BLaER1 (cell line): ENCODE measurements around the gene TGFBR1.

Experiments used
- H3K27ac ChIP-seq: shearing (Covaris generic); formaldehyde crosslinking; 2 replicates; pipeline ENCODE4 v1.8.1; 2022
- H3K27me3 ChIP-seq: shearing (Covaris generic); formaldehyde crosslinking; 2 replicates; pipeline ENCODE4 v1.8.1; 2022
- H3K36me3 ChIP-seq: shearing (Covaris generic); formaldehyde crosslinking; 2 replicates; pipeline ENCODE4 v1.8.1; 2022
- H3K4me1 ChIP-seq: shearing (Covaris generic); formaldehyde crosslinking; 2 replicates; pipeline ENCODE4 v1.8.1; 2022
- H3K4me2 ChIP-seq: shearing (Covaris generic); formaldehyde crosslinking; 2 replicates; pipeline ENCODE4 v1.8.1; 2022
- H3K4me3 ChIP-seq: shearing (Covaris generic); formaldehyde crosslinking; 2 replicates; pipeline ENCODE4 v1.8.1; 2022
- H3K9ac ChIP-seq: shearing (Covaris generic); formaldehyde crosslinking; 2 replicates; pipeline ENCODE4 v1.8.1; 2022
- H3K9me3 ChIP-seq: shearing (Covaris generic); formaldehyde crosslinking; 2 replicates; pipeline ENCODE4 v1.8.1; 2022
- H4K20me1 ChIP-seq: shearing (Covaris generic); formaldehyde crosslinking; 2 replicates; pipeline ENCODE4 v1.8.1; 2022
- Cebpa-rat ChIP-seq: shearing (Covaris generic); IDR thresholded peaks from 2 replicates; pipeline ENCODE4 v1.8.1; 2022

Gene TGFBR1

GRCh38 chr9:99129091-99129490 lies 24.2 kb downstream of the TGFBR1 start:
- peaks cover 23% of the 10 kb centered on the region for H3K4me1 ChIP-seq
- TF ChIP-seq Cebpa-rat: no peak
- H4K20me1 ChIP-seq: peaks cover 36% of the 10 kb centered on the region; the same call in 1 of the 2 replicates
- no peaks in the 10 kb centered on the region for H3K27me3 ChIP-seq
- no peak overlapping the region for H3K4me2 ChIP-seq
- no peak overlapping the region for H3K9ac ChIP-seq
- H3K4me3 ChIP-seq: no peak overlapping the region
- H3K36me3 ChIP-seq: no peaks in the 10 kb centered on the region
- H3K9me3 ChIP-seq: no peaks in the 10 kb centered on the region
- H3K27ac ChIP-seq: no peak overlapping the region

GRCh38 chr9:99130069-99130468 lies 25.2 kb downstream of the TGFBR1 start:
- no peaks in the 10 kb centered on the region for H3K27me3 ChIP-seq
- H3K4me2 ChIP-seq: peak overlapping the region; percentile 50
- peaks cover 34% of the 10 kb centered on the region; the same call in 1 of the 2 replicates for H4K20me1 ChIP-seq
- H3K4me1 ChIP-seq: peaks cover 32% of the 10 kb centered on the region
- no peaks in the 10 kb centered on the region for H3K36me3 ChIP-seq
- no peak overlapping the region for H3K27ac ChIP-seq
- H3K4me3 ChIP-seq: no peak overlapping the region
- no peak for TF ChIP-seq Cebpa-rat
- H3K9ac ChIP-seq: no peak overlapping the region
- no peaks in the 10 kb centered on the region for H3K9me3 ChIP-seq

GRCh38 chr9:99133145-99133544 lies 28.2 kb downstream of the TGFBR1 start:
- Histone ChIP-seq H3K9me3 (no peaks in the 10 kb centered on the region), H4K20me1 (peaks cover 19% of the 10 kb centered on the region; the same call in 1 of the 2 replicates), H3K4me1 (peaks cover 56% of the 10 kb centered on the region), H3K4me3 (no peak overlapping the region), H3K27ac (no peak overlapping the region), H3K27me3 (no peaks in the 10 kb centered on the region), H3K36me3 (no peaks in the 10 kb centered on the region), H3K9ac (no peak overlapping the region), H3K4me2 (no peak overlapping the region)
- no peak for TF ChIP-seq Cebpa-rat

GRCh38 chr9:99134893-99135341 lies 30.0 kb downstream of the TGFBR1 start:
- no peak overlapping the region for H3K4me3 ChIP-seq
- H3K27ac ChIP-seq: no peak overlapping the region
- H3K9ac ChIP-seq: no peak overlapping the region
- peaks cover 8% of the 10 kb centered on the region; the same call in 1 of the 2 replicates for H4K20me1 ChIP-seq
- no peak for TF ChIP-seq Cebpa-rat
- peaks cover 51% of the 10 kb centered on the region for H3K4me1 ChIP-seq
- H3K9me3 ChIP-seq: no peaks in the 10 kb centered on the region
- H3K36me3 ChIP-seq: peaks cover 5% of the 10 kb centered on the region; the same call in 1 of the 2 replicates
- peak overlapping the region; percentile 62 for H3K4me2 ChIP-seq
- H3K27me3 ChIP-seq: no peaks in the 10 kb centered on the region

- no peak for TF ChIP-seq Cebpa-rat
- Histone ChIP-seq H3K4me3 (no peak overlapping the region), H3K9me3 (no peaks in the 10 kb centered on the region), H4K20me1 (peaks cover 8% of the 10 kb centered on the region; the same call in 1 of the 2 replicates), H3K27me3 (no peaks in the 10 kb centered on the region), H3K4me2 (peak overlapping the region; percentile 62), H3K36me3 (peaks cover 5% of the 10 kb centered on the region; the same call in 1 of the 2 replicates), H3K27ac (no peak overlapping the region), H3K9ac (no peak overlapping the region), H3K4me1 (peaks cover 45% of the 10 kb centered on the region)
These were observed 30.5 kb downstream of the TGFBR1 start for GRCh38 chr9:99135456-99135855.

DNA sequence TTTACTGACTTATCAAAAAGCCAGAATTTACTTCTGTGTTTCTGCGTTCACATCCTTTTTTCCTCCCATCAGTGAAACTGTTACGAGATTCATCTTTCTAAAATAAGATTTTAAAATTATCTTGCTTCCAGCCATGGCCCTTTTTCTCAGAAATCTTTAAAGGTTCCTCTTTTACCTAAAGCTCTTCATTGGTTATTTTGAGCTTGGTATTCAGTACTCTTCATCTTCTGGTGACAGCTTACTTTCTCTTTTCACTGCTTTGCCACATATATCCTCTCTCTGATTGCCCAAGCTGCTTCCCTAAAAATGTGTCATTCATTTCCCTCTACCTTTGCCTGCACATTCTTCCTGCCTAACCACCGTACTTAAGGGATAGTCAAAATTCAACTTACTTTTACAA lies 32.3 kb downstream of the TGFBR1 start:
- no peak overlapping the region for H3K9ac ChIP-seq
- no peaks in the 10 kb centered on the region for H3K27me3 ChIP-seq
- H3K4me3 ChIP-seq: no peak overlapping the region
- H3K36me3 ChIP-seq: peaks cover 5% of the 10 kb centered on the region; the same call in 1 of the 2 replicates
- H3K4me1 ChIP-seq: peaks cover 44% of the 10 kb centered on the region
- peaks cover 8% of the 10 kb centered on the region; the same call in 1 of the 2 replicates for H4K20me1 ChIP-seq
- no peak for TF ChIP-seq Cebpa-rat
- peak overlapping the region; percentile 33; the same call in 1 of the 2 replicates for H3K4me2 ChIP-seq
- no peak overlapping the region for H3K27ac ChIP-seq
- no peaks in the 10 kb centered on the region for H3K9me3 ChIP-seq

DNA sequence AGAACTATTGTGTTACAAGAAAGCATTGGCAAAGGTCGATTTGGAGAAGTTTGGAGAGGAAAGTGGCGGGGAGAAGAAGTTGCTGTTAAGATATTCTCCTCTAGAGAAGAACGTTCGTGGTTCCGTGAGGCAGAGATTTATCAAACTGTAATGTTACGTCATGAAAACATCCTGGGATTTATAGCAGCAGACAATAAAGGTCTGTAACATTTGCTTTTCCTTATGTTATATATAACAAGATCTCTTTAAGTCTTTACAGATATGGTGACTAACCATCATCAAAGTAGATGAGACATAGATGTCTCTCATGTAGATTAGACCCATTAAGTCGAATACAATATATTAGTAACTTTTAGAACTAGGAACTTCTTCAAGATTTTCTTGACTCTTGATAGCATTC lies 33.0 kb downstream of the TGFBR1 start:
- H3K27me3 ChIP-seq: no peaks in the 10 kb centered on the region
- H3K4me2 ChIP-seq: no peak overlapping the region
- H3K4me1 ChIP-seq: peaks cover 44% of the 10 kb centered on the region
- peaks cover 11% of the 10 kb centered on the region; the same call in 1 of the 2 replicates for H3K36me3 ChIP-seq
- no peak overlapping the region for H3K27ac ChIP-seq
- no peak for TF ChIP-seq Cebpa-rat
- no peaks in the 10 kb centered on the region for H3K9me3 ChIP-seq
- no peak overlapping the region for H3K4me3 ChIP-seq
- peaks cover 8% of the 10 kb centered on the region; the same call in 1 of the 2 replicates for H4K20me1 ChIP-seq
- no peak overlapping the region for H3K9ac ChIP-seq

DNA sequence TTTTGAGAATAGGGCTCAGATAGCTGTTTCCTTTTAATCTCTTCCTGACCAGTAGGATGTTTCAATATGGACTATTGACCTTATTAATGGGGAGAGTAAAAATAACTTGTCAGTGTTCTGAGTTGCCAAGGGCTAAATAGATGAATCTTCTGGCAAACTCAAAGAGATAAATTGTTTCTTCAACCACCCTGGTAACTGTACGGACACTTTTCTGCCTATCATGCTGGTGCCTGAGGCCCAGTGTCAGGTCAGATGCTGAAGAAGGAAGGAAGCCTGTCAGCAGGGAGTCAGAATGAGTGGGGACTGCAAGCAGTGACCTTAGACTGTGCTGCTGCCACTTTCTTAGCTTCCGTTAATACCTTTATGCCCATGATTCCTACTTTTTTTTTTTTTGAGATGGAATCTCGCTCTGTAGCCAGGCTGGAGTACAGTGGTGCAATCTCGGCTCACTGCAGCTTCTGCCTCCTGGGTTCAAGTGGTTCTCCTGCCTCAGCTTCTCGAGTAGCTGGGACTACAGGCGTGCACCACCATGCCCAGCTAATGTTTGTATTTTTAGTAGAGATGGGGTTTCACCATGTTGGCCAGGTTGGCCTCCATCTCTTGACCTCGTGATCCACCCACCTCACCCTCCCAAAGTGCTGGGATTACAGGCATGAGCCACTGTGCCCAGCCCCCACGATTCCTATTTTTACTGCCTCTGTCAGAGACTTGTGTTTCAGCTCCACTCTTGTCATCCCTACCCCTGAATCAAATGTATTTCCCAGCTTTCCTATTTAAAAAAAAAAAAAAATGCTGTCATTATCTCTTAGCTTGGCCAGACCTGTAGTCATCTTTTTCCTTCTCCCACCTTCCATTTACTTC lies 33.7 kb downstream of the TGFBR1 start:
- Histone ChIP-seq H3K4me2 (no peak overlapping the region), H3K36me3 (peaks cover 13% of the 10 kb centered on the region), H3K4me3 (no peak overlapping the region), H4K20me1 (peaks cover 8% of the 10 kb centered on the region; the same call in 1 of the 2 replicates), H3K9ac (no peak overlapping the region), H3K9me3 (no peaks in the 10 kb centered on the region), H3K27me3 (no peaks in the 10 kb centered on the region), H3K4me1 (peaks cover 37% of the 10 kb centered on the region), H3K27ac (no peak overlapping the region)
- TF ChIP-seq Cebpa-rat: no peak

GRCh38 chr9:99139868-99140267 lies 35.0 kb downstream of the TGFBR1 start:
- H3K27me3 ChIP-seq: no peaks in the 10 kb centered on the region
- H3K9ac ChIP-seq: no peak overlapping the region
- H3K4me3 ChIP-seq: no peak overlapping the region
- H3K36me3 ChIP-seq: peaks cover 23% of the 10 kb centered on the region
- H3K4me1 ChIP-seq: peaks cover 26% of the 10 kb centered on the region
- H3K9me3 ChIP-seq: no peaks in the 10 kb centered on the region
- H4K20me1 ChIP-seq: peaks cover 8% of the 10 kb centered on the region; the same call in 1 of the 2 replicates
- no peak overlapping the region for H3K4me2 ChIP-seq
- no peak overlapping the region for H3K27ac ChIP-seq
- TF ChIP-seq Cebpa-rat: no peak

DNA sequence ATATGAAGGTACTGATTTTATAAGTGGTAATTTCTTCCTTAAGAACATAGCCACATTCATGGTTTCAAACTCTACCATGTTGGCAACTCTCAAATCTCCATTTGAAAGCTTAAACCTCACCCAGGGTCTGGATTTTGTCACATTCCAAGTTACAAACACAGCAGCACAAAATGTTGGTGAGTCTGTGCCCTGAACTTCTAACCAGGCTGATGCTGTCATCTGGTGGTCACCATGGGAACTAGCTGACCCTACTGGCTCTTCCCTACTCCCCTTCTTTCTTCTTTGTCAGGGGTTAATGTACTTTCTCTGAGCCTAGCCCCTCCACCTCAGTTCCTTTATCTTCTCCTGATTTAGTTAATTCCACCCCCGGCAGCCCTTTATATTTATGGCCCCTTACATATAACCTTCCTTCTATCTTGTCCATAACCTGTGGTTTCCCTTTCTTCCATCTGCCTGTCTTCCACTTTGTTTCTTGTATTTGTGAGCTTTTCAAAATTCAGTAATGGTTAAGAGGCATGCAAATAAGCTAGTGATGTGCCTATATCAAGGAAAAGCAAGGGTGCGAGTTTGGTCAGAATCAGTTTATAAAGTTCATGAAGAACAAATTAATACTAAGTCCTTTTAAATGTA lies 35.9 kb downstream of the TGFBR1 start:
- Histone ChIP-seq H4K20me1 (peaks cover 8% of the 10 kb centered on the region; the same call in 1 of the 2 replicates), H3K9me3 (no peaks in the 10 kb centered on the region), H3K27ac (no peak overlapping the region), H3K4me2 (no peak overlapping the region), H3K27me3 (no peaks in the 10 kb centered on the region), H3K9ac (no peak overlapping the region), H3K4me3 (no peak overlapping the region), H3K36me3 (peaks cover 32% of the 10 kb centered on the region), H3K4me1 (peaks cover 17% of the 10 kb centered on the region)
- no peak for TF ChIP-seq Cebpa-rat
